ENCODE data around the gene CTSE. TPM values are rescaled to one million over a fixed set of nuclear protein-coding genes. Genes with fewer than 3 reads are reported as not detected.

Gene CTSE
- total RNA-seq, 1 experiment from 2014 or later: not detected

GRCh38 chr1:205976708-205977401, 46.8 kb downstream of the CTSE start:
- in situ Hi-C loops (cut with HindIII; ENCODE audit: low pct_unique_long_range_greater_than_20kb, low sequenced_read_pairs) (no loop called here), intact Hi-C loops (cut with micrococcal nuclease; ENCODE audit: unreplicated experiment) (loop anchor here (1.0 kb wide), 2 partner anchors 58 to 186 kb away; no protein-coding TSS in a partner anchor)
- no peaks in the 10 kb centered on the region; the same call in 1 of the 2 replicates for H3K27me3 ChIP-seq (ENCODE audit: control insufficient read depth, insufficient read depth, low read length)
- no TSS peak for BruUV-seq (replicated peaks)
- H3K27ac ChIP-seq (ENCODE audit: low read length): no peak overlapping the region
- no peaks in the 10 kb centered on the region for H3K36me3 ChIP-seq (ENCODE audit: control insufficient read depth, insufficient read depth, low read length)
- H3K4me1 ChIP-seq (ENCODE audit: control insufficient read depth, insufficient read depth, low read length): no peaks in the 10 kb centered on the region
- POLR2A ChIA-PET: interaction anchor here (0.9 kb wide), 1 partner anchor 59 kb away, joined by 3 read pairs; no protein-coding TSS in a partner anchor
- no peak overlapping the region for H3K4me3 ChIP-seq (ENCODE audit: low read depth in 2 of 2, low read length in 2 of 2)
- CTCF ChIA-PET: interaction anchor here (0.6 to 4.0 kb wide), 24 partner anchors 8 to 318 kb away, joined by 3 to 116 read pairs (median 4); partner anchors contain the start of genes PM20D1, RAB7B and SLC26A9
- H3K9me3 ChIP-seq (ENCODE audit: control insufficient read depth, insufficient read depth, low read depth, low read length): no peaks in the 10 kb centered on the region
- no peak for TF ChIP-seq REST (IDR thresholded peaks at IDR 0.05; ENCODE audit: insufficient read depth in 1 of 2, low read depth in 2 of 2, low read length in 1 of 2)
- no peak for TF ChIP-seq TCF7L2 (IDR thresholded peaks at IDR 0.05; ENCODE audit: low read depth, low read length)
- no peak for TF ChIP-seq SIN3A (IDR thresholded peaks at IDR 0.05; ENCODE audit: borderline replicate concordance, insufficient read depth, low read depth, low read length)
- TF ChIP-seq, protein P1, sequence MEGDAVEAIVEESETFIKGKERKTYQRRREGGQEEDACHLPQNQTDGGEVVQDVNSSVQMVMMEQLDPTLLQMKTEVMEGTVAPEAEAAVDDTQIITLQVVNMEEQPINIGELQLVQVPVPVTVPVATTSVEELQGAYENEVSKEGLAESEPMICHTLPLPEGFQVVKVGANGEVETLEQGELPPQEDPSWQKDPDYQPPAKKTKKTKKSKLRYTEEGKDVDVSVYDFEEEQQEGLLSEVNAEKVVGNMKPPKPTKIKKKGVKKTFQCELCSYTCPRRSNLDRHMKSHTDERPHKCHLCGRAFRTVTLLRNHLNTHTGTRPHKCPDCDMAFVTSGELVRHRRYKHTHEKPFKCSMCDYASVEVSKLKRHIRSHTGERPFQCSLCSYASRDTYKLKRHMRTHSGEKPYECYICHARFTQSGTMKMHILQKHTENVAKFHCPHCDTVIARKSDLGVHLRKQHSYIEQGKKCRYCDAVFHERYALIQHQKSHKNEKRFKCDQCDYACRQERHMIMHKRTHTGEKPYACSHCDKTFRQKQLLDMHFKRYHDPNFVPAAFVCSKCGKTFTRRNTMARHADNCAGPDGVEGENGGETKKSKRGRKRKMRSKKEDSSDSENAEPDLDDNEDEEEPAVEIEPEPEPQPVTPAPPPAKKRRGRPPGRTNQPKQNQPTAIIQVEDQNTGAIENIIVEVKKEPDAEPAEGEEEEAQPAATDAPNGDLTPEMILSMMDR (IDR thresholded peaks at IDR 0.05): no peak
- TF ChIP-seq POLR2AphosphoS5 (IDR thresholded peaks at IDR 0.05; ENCODE audit: low read depth, low read length): no peak
- ATAC-seq (peak; percentile 32; the same call in 1 of the 2 replicates), DNase-seq (ENCODE audit: low read depth, low spot score) (no peak)

DNA sequence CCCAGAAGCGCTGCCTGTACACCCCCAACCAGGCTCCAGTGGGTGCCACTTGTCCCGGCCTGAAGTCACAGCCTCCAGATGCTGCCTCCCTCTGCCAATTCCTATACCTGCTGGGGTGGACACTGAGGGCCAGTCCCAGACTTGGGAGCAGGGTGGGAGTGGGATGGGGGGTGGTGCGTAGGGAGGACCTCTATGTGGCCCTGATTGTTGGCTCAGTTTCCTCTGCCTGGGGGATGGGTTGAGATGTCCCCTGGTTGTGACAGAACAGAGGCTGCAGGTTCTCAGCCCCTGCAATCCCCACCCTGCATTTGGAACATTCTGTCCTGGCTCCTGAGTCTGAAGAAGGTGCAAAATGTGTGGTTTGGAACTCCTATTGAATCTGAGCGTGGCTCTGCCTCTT, 47.7 kb downstream of the CTSE start:
- TF ChIP-seq, protein P1 (IDR thresholded peaks at IDR 0.05): no peak
- TF ChIP-seq REST (IDR thresholded peaks at IDR 0.05; ENCODE audit: insufficient read depth in 1 of 2, low read depth in 2 of 2, low read length in 1 of 2): no peak
- TF ChIP-seq TCF7L2 (IDR thresholded peaks at IDR 0.05; ENCODE audit: low read depth, low read length): no peak
- TF ChIP-seq POLR2AphosphoS5 (IDR thresholded peaks at IDR 0.05; ENCODE audit: low read depth, low read length): no peak
- TF ChIP-seq SIN3A (IDR thresholded peaks at IDR 0.05; ENCODE audit: borderline replicate concordance, insufficient read depth, low read depth, low read length): no peak
- CTCF ChIA-PET: interaction anchor here (4.0 kb wide), 1 partner anchor 57 kb away, joined by 116 read pairs; no protein-coding TSS in a partner anchor
- POLR2A ChIA-PET: no interaction called here
- H3K9me3 ChIP-seq (ENCODE audit: control insufficient read depth, insufficient read depth, low read depth, low read length): no peaks in the 10 kb centered on the region
- intact Hi-C loops (cut with micrococcal nuclease; ENCODE audit: unreplicated experiment) (no loop called here), in situ Hi-C loops (cut with HindIII; ENCODE audit: low pct_unique_long_range_greater_than_20kb, low sequenced_read_pairs) (no loop called here)
- no peaks in the 10 kb centered on the region for H3K4me1 ChIP-seq (ENCODE audit: control insufficient read depth, insufficient read depth, low read length)
- BruUV-seq (replicated peaks): no TSS peak
- no peak for DNase-seq (ENCODE audit: low read depth, low spot score)
- ATAC-seq: no peak
- H3K27me3 ChIP-seq (ENCODE audit: control insufficient read depth, insufficient read depth, low read length): no peaks in the 10 kb centered on the region; the same call in 1 of the 2 replicates
- no peak overlapping the region for H3K4me3 ChIP-seq (ENCODE audit: low read depth in 2 of 2, low read length in 2 of 2)
- no peaks in the 10 kb centered on the region for H3K36me3 ChIP-seq (ENCODE audit: control insufficient read depth, insufficient read depth, low read length)
- H3K27ac ChIP-seq (ENCODE audit: low read length): no peak overlapping the region

All from Panc1 (cell line).